Upper lobe of right lung (tissue), 1 donor: Measurements from ENCODE around the gene NCAPD2. TPM values are rescaled to one million over a fixed set of nuclear protein-coding genes. Genes with fewer than 3 reads are reported as not detected.

Experiments
- ATAC-seq: fragments of 200-7000 bp; cut with Tn5 transposase; one replicate; pipeline ENCODE4 v1.9.1; 2020; ENCODE audit warnings: mild to moderate bottlenecking, moderate library complexity
- DNase-seq: peaks from one replicate; pipeline ENCODE4 v3.0.0-alpha.2; 2020
- H3K27ac ChIP-seq: fragments of 200-600 bp; one replicate; pipeline ENCODE4 v1.8.0; 2022
- H3K27me3 ChIP-seq: fragments of 200-600 bp; one replicate; pipeline ENCODE4 v1.8.0; 2022; ENCODE audit warnings: mild to moderate bottlenecking
- H3K36me3 ChIP-seq: fragments of 200-600 bp; one replicate; pipeline ENCODE4 v1.8.0; 2022
- H3K4me1 ChIP-seq: fragments of 200-600 bp; one replicate; pipeline ENCODE4 v1.8.0; 2022
- H3K4me3 ChIP-seq: fragments of 200-600 bp; one replicate; pipeline ENCODE4 v1.8.0; 2022; ENCODE audit warnings: mild to moderate bottlenecking
- H3K9me3 ChIP-seq: fragments of 200-600 bp; one replicate; pipeline ENCODE4 v1.8.0; 2022
- intact Hi-C: fragments of 100-400 bp; cut with DNase I; formaldehyde crosslinking; loops from one replicate; pipeline ENCODE4 v1.11.0; 2022
- total RNA-seq: library from RNA; stranded (reverse); fragmentation: NEBNext Ultra II Directional; extraction: Animal tissue kit (Norgen Biotek cat#: 25700); gene quantifications from one replicate; pipeline ENCODE4 v1.2.1, GENCODE V29; 2021
- TF ChIP-seq, protein P1 (sequence below): fragments of 200-600 bp; IDR thresholded peaks from one replicate; pipeline ENCODE4 v1.8.0; 2022; ENCODE audit warnings: antibody characterized with exemption
- donor health status: DM: no; HTN: yes; CAD: no; lungs with severe emphysema.

The NCAPD2 gene
- total RNA-seq, 1 donor from 2014 or later = 26.7 TPM

DNA sequence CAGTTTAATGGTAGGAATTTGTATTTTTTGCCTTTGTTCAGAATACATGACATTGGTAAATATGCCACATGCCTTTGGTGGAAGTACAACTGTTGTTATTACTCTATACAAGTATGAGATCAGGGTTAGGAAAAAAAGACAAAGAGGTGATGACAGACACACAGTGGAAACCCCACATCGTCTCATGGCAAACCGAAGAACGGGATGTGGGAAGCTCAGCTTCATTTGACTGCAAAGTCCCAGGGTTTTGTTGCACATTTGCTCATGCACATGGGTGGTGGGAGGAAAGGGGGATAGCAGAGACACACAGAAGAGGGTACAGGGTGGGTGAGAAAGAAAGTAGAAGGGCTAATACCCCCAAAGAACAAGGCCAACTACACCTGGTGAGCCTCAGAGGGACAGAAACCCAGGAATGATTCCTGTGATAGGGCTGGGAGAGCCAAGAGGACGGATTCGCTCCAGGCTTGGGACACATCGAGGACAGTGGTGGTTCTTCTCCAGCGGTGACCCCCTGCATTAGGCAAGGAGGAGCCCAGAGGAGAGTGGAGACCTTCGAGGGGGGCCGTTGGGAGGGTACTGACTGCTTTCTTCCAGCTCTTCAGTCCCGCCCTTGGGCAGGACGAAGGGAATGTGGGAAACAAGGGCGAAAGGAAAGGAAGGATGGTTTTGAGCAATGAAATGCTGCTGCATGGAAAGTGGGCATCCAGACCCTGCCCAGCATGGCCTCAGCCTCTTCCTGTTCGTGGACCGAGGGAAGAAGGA lies 31.5 kb upstream of the NCAPD2 start:
- Histone ChIP-seq H3K36me3 (peaks cover 78% of the 10 kb centered on the region), H3K27ac (peak overlapping the region; percentile 74), H3K4me1 (peaks cover 28% of the 10 kb centered on the region), H3K9me3 (no peaks in the 10 kb centered on the region), H3K4me3 (no peak overlapping the region), H3K27me3 (no peaks in the 10 kb centered on the region)
- intact Hi-C loops = loop anchor here (10.0 kb wide), 1 partner anchor 138 kb away; no protein-coding TSS in a partner anchor
- no peak for DNase-seq
- no peak for ATAC-seq
- TF ChIP-seq, protein P1, sequence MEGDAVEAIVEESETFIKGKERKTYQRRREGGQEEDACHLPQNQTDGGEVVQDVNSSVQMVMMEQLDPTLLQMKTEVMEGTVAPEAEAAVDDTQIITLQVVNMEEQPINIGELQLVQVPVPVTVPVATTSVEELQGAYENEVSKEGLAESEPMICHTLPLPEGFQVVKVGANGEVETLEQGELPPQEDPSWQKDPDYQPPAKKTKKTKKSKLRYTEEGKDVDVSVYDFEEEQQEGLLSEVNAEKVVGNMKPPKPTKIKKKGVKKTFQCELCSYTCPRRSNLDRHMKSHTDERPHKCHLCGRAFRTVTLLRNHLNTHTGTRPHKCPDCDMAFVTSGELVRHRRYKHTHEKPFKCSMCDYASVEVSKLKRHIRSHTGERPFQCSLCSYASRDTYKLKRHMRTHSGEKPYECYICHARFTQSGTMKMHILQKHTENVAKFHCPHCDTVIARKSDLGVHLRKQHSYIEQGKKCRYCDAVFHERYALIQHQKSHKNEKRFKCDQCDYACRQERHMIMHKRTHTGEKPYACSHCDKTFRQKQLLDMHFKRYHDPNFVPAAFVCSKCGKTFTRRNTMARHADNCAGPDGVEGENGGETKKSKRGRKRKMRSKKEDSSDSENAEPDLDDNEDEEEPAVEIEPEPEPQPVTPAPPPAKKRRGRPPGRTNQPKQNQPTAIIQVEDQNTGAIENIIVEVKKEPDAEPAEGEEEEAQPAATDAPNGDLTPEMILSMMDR = no peak

DNA sequence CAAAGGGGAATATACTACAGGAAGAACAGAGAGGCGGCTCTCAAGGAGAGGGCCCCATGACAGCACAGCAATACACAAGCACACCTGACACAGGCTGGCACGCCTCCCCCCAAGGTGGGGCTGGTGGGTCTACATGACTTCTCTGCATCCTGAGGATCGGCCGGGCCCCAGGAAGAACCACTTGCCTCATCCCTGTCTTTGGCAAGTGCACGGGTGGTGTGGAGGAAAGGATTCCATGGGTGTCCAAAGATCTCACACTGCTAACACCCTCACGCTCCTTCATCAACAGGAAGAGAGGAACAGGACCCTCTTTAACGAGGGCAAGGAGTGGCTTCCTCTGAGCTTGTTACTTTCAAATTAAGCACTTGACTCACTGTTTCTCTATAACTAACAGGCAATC lies 30.7 kb upstream of the NCAPD2 start:
- TF ChIP-seq, protein P1 = no peak
- Histone ChIP-seq H3K4me1 (peaks cover 34% of the 10 kb centered on the region), H3K4me3 (no peak overlapping the region), H3K36me3 (peaks cover 70% of the 10 kb centered on the region), H3K27me3 (no peaks in the 10 kb centered on the region), H3K9me3 (no peaks in the 10 kb centered on the region), H3K27ac (peak overlapping the region; percentile 60)
- intact Hi-C loops = loop anchor here (10.0 kb wide), 1 partner anchor 138 kb away; no protein-coding TSS in a partner anchor
- no peak for ATAC-seq
- peak; percentile 36 for DNase-seq

DNA sequence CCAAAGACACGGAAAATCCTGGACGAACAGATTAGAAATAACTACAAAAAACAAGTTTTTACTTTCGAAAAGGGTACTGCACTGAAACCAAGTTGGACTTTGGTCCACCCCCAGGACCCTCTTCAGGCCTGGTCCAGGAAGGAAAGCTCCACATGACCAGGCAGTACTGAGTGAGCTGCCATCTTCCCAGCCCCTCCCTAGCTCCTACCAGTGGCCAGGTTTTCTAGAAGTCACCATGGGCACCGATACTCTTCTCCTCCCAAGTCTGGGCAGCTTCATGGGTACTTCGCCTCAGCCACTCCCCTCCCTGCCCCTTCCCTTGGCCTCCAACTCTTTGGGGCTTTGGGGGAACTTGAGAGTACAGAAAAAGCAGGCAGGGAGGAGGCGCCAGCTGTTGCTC lies 30.0 kb upstream of the NCAPD2 start:
- H3K9me3 ChIP-seq = no peaks in the 10 kb centered on the region
- H3K36me3 ChIP-seq = peaks cover 63% of the 10 kb centered on the region
- H3K4me3 ChIP-seq = no peak overlapping the region
- intact Hi-C loops = loop anchor here (10.0 kb wide), 1 partner anchor 139 kb away; no protein-coding TSS in a partner anchor
- DNase-seq (peak; percentile 26), ATAC-seq (no peak)
- TF ChIP-seq, protein P1 = no peak
- no peaks in the 10 kb centered on the region for H3K27me3 ChIP-seq
- H3K4me1 ChIP-seq = peaks cover 38% of the 10 kb centered on the region
- H3K27ac ChIP-seq = peak overlapping the region; percentile 60

DNA sequence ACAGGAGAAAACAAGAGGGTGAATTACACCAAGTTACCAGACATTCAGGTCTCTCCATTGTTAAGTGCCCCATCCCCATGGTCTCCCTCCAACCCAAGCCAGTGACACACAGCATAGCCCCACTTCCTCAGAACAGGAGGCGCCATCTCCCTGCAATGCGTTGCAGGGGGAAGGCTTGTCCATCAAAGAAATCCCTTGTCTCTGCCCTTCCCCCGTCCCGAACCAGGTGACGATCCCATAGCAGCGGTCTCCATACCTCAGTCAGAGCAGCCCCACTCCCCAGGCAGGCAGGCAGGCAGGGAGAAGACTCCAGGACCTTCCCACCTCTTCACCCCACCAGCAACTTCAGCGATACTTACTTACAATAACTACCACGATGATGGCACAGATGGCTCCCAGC lies 29.4 kb upstream of the NCAPD2 start:
- Histone ChIP-seq H3K9me3 (no peaks in the 10 kb centered on the region), H3K4me3 (no peak overlapping the region), H3K27me3 (no peaks in the 10 kb centered on the region), H3K4me1 (peaks cover 44% of the 10 kb centered on the region), H3K36me3 (peaks cover 57% of the 10 kb centered on the region), H3K27ac (no peak overlapping the region)
- no peak for ATAC-seq
- peak; percentile 31 for DNase-seq
- TF ChIP-seq, protein P1 = no peak
- intact Hi-C loops = loop anchor here (10.0 kb wide), 1 partner anchor 140 kb away; no protein-coding TSS in a partner anchor

DNA sequence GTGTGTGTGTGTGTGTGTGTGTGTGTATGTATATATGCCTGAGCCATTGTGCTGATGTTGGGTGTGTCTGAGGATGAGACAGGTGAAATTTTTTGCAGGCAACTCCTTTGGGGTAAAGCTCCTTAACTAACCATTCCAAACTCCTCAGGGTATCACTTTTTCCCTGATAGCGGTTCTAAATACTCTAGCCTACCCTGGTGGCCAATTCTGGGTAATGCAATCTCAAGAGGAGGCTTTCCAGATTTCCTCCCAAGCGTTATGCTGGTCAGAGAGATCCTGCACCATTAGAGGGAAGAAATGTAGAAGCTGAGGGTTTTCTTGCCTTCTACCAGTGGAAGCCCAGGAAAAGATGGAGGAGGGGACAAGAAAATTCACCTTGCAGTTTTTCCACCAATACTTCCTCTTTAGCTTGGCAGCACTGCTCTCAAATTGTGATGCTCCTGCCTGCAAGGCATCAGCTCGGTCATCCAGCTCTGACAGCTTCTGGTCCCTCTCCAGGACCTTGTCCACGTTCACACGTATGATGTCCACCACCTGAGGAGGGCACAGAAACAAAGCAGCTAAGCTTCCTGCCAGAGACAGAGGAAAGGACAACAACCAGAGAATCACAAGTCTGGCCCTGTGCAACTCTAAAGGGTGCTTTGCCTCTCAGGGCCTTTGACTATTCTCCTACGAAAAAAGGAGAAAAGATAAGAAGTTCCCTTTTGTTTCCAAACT lies 28.3 kb upstream of the NCAPD2 start:
- H3K36me3 ChIP-seq = peaks cover 46% of the 10 kb centered on the region
- H3K27ac ChIP-seq = no peak overlapping the region

More for the DNA sequence above, 28.3 kb upstream of the NCAPD2 start:
- Histone ChIP-seq H3K9me3 (no peaks in the 10 kb centered on the region), H3K4me3 (no peak overlapping the region), H3K4me1 (peaks cover 41% of the 10 kb centered on the region), H3K27me3 (no peaks in the 10 kb centered on the region)
- ATAC-seq (peak; percentile 67), DNase-seq (no peak)
- intact Hi-C loops = loop anchor here (10.0 kb wide), 1 partner anchor 141 kb away; no protein-coding TSS in a partner anchor
- TF ChIP-seq, protein P1 = peak; percentile 82
